Measurements from ENCODE around the gene STK24.

STK24 gene

DNA sequence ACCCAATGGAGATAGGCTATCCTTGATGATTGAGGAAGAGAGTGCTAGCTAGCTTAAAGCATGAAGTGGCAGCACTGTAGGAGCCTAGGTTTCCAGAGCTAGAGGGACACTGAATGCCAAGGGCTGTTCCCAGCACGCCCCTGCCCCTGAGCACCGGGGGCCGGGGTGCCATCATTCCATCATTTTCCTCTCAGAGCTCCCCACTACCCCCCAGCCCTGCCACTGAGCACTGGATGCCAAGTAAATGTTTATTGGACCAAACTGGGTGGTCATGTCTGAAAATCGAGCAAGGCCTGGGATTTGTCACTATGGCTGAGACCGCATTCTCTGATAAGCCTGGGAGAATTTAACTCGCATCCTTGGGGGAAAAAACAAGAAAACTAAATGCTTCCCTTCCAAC lies 142.8 kb downstream of the STK24 start:
- Histone ChIP-seq H3K27ac (ENCODE audit: low read depth, low read length) (no peak overlapping the region), H3K9me3 (ENCODE audit: control insufficient read depth, insufficient read depth, low read length) (no peaks in the 10 kb centered on the region), H3K4me2 (ENCODE audit: low read length) (no peak overlapping the region), H3K4me3 (ENCODE audit: low read length) (no peak overlapping the region), H3K4me1 (ENCODE audit: control insufficient read depth, low read length) (no peaks in the 10 kb centered on the region), H4K20me1 (ENCODE audit: control insufficient read depth, insufficient read depth, low read depth, low read length) (no peaks in the 10 kb centered on the region), H3K79me2 (ENCODE audit: control insufficient read depth, low read length) (no peaks in the 10 kb centered on the region), H3K36me3 (ENCODE audit: control insufficient read depth, low read length) (no peaks in the 10 kb centered on the region), H3F3A (ENCODE audit: control insufficient read depth, insufficient read depth) (no peaks in the 10 kb centered on the region), H3K27me3 (ENCODE audit: control insufficient read depth, low read length) (no peaks in the 10 kb centered on the region), H3K9me2 (replicated peaks; ENCODE audit: control insufficient read depth, low read length) (no peaks in the 10 kb centered on the region)
- TF ChIP-seq EZH2phosphoT487 (IDR thresholded peaks at IDR 0.05; ENCODE audit: borderline replicate concordance, low read length) (no peak), CTCF (IDR thresholded peaks at IDR 0.05; ENCODE audit: low read depth, low read length, poor library complexity, severe bottlenecking) (no peak)

- Histone ChIP-seq H3K36me3 (ENCODE audit: control insufficient read depth, low read length) (no peaks in the 10 kb centered on the region), H3F3A (ENCODE audit: control insufficient read depth, insufficient read depth) (no peaks in the 10 kb centered on the region), H3K4me2 (ENCODE audit: low read length) (no peak overlapping the region), H3K4me1 (ENCODE audit: control insufficient read depth, low read length) (no peaks in the 10 kb centered on the region), H3K27ac (ENCODE audit: low read depth, low read length) (no peak overlapping the region), H3K9me3 (ENCODE audit: control insufficient read depth, insufficient read depth, low read length) (no peaks in the 10 kb centered on the region), H3K27me3 (ENCODE audit: control insufficient read depth, low read length) (no peaks in the 10 kb centered on the region), H3K9me2 (replicated peaks; ENCODE audit: control insufficient read depth, low read length) (no peaks in the 10 kb centered on the region), H3K4me3 (ENCODE audit: low read length) (no peak overlapping the region), H3K79me2 (ENCODE audit: control insufficient read depth, low read length) (no peaks in the 10 kb centered on the region), H4K20me1 (ENCODE audit: control insufficient read depth, insufficient read depth, low read depth, low read length) (no peaks in the 10 kb centered on the region)
- TF ChIP-seq CTCF (IDR thresholded peaks at IDR 0.05; ENCODE audit: low read depth, low read length, poor library complexity, severe bottlenecking) (no peak), EZH2phosphoT487 (IDR thresholded peaks at IDR 0.05; ENCODE audit: borderline replicate concordance, low read length) (no peak)
Observed at GRCh38 chr13:98433654-98434053, 143.3 kb downstream of the STK24 start.

DNA sequence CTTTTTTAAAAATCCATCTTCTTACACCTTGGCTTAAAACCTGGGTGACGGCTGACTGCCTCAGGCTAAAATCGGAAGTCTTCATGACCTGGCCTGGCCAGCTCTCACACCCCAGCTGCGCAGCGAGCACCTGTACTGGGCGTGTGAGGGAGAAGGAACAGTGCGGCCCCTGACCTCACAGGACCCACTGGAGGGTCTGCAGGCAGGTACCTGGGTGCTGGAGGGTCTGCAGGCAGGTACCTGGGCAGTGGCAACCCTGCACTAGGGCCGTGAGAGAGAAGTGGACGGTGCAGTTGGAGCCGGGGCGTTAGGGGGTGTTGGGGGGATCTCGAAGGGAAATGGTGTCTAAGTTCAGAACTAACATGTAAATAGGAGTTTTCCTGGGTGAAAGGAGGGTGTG lies 144.3 kb downstream of the STK24 start:
- H4K20me1 ChIP-seq (ENCODE audit: control insufficient read depth, insufficient read depth, low read depth, low read length): no peaks in the 10 kb centered on the region
- no peaks in the 10 kb centered on the region for H3K9me2 ChIP-seq (replicated peaks; ENCODE audit: control insufficient read depth, low read length)
- H3K4me2 ChIP-seq (ENCODE audit: low read length): no peak overlapping the region
- no peaks in the 10 kb centered on the region for H3K4me1 ChIP-seq (ENCODE audit: control insufficient read depth, low read length)
- no peaks in the 10 kb centered on the region for H3K27me3 ChIP-seq (ENCODE audit: control insufficient read depth, low read length)
- no peaks in the 10 kb centered on the region for H3K36me3 ChIP-seq (ENCODE audit: control insufficient read depth, low read length)
- no peak overlapping the region for H3K27ac ChIP-seq (ENCODE audit: low read depth, low read length)
- no peaks in the 10 kb centered on the region for H3F3A ChIP-seq (ENCODE audit: control insufficient read depth, insufficient read depth)
- no peak overlapping the region for H3K4me3 ChIP-seq (ENCODE audit: low read length)
- no peaks in the 10 kb centered on the region for H3K79me2 ChIP-seq (ENCODE audit: control insufficient read depth, low read length)
- TF ChIP-seq CTCF (IDR thresholded peaks at IDR 0.05; ENCODE audit: low read depth, low read length, poor library complexity, severe bottlenecking) (no peak), EZH2phosphoT487 (IDR thresholded peaks at IDR 0.05; ENCODE audit: borderline replicate concordance, low read length) (no peak)
- H3K9me3 ChIP-seq (ENCODE audit: control insufficient read depth, insufficient read depth, low read length): no peaks in the 10 kb centered on the region
